ENCODE measurements around the gene PAX8. TPM values are rescaled to one million over a fixed set of nuclear protein-coding genes. Genes with fewer than 3 reads are reported as not detected.

Gene PAX8
- total RNA-seq, 4 donors from 2014 or later, result 0.62 to 2.5 (median 1.1) TPM; not detected in 1

DNA sequence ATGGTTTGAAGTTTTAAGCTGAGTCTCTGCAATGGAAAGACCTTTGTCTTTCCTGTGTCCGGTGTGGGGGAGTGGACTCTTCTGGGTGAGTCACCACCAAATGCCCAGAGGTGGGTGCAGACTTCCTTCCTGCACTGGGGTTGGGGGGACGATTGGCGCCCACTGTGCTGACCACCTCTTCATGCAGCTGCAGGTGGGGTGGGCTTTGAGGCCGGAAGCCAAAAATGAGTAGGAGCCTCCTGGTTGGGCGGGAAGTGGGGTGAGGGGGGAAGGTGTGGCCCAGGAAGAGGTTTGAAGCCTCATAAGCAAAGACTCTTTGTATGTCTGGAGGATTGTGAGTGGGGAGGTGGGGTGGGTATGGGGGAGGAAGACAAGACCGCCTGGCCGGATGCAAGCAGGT lies 27.6 kb downstream of the PAX8 start:
- Histone ChIP-seq H3K9me3 (no peaks in the 10 kb centered on the region), H3K4me3 (no peak overlapping the region), H3K4me1 (peaks cover 0 to 9% (median 0%) of the 10 kb centered on the region in 3 donors), H3K27ac (no peak overlapping the region), H3K27me3 (peaks cover 4% of the 10 kb centered on the region), H3K36me3 (peaks cover 0 to 8% of the 10 kb centered on the region in 2 donors)
- TF ChIP-seq, protein P1, sequence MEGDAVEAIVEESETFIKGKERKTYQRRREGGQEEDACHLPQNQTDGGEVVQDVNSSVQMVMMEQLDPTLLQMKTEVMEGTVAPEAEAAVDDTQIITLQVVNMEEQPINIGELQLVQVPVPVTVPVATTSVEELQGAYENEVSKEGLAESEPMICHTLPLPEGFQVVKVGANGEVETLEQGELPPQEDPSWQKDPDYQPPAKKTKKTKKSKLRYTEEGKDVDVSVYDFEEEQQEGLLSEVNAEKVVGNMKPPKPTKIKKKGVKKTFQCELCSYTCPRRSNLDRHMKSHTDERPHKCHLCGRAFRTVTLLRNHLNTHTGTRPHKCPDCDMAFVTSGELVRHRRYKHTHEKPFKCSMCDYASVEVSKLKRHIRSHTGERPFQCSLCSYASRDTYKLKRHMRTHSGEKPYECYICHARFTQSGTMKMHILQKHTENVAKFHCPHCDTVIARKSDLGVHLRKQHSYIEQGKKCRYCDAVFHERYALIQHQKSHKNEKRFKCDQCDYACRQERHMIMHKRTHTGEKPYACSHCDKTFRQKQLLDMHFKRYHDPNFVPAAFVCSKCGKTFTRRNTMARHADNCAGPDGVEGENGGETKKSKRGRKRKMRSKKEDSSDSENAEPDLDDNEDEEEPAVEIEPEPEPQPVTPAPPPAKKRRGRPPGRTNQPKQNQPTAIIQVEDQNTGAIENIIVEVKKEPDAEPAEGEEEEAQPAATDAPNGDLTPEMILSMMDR (IDR thresholded peaks at IDR 0.05), result no peak
- TF ChIP-seq POLR2AphosphoS5 (IDR thresholded peaks at IDR 0.05), result no peak
- TF ChIP-seq EP300 (IDR thresholded peaks at IDR 0.05), result no peak
- no peak for TF ChIP-seq POLR2A (IDR thresholded peaks at IDR 0.05)
- 94% methylated on average over 6 of the region's 7 CpGs; no CpG with 5 or more reads in 1 of the 2 donors for WGBS, 2 donors (ENCODE audit: low coverage in 1 of 2)
- ATAC-seq, result no peak

DNA sequence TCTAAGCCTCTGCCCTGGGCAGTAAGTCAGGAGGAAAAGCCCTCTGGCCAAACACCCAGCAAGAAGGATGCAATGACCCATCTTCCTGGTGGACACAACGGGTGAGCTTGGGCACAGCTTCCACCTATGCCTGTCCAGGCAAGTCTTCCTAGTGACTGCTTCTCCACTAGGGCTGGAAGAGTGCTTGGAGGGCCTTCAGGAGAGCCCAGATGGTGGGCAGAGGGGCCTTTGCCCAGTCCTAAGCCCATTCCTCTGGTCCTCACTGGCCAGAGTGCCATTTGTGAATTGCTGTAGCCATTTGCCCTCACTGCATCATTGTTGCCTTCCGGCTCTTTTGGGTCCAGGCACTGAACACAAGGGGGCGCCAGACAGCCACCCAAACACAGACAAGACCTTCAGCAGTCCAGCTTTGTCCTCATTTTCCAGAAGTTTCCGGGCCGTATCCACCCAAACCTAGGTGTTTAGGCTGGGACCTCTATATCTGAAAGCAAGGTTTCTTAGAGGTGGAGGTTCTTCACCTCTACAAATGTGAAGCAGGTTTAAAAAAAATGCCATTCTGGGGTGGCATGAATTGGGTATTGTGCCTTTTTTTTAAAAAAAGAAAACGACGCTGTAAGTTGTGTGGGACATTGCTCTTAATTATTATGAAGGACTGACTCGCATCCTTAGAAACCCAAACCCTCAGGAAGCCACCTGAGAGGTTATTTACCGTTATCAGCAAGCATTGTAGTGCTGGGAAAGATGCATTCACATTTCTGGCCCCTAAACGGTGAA lies 29.5 kb downstream of the PAX8 start:
- Histone ChIP-seq H3K4me3 (no peak overlapping the region), H3K36me3 (no peaks in the 10 kb centered on the region), H3K4me1 (peaks cover 0 to 9% (median 0%) of the 10 kb centered on the region in 3 donors), H3K27me3 (peaks cover 4% of the 10 kb centered on the region), H3K27ac (no peak overlapping the region), H3K9me3 (no peaks in the 10 kb centered on the region)
- peak; percentile 74 for ATAC-seq
- 28 to 36% methylated on average over 6 to 10 of the region's 10 CpGs for WGBS, 2 donors (ENCODE audit: low coverage in 1 of 2)
- TF ChIP-seq POLR2A (IDR thresholded peaks at IDR 0.05) (no peak), POLR2AphosphoS5 (IDR thresholded peaks at IDR 0.05) (no peak), EP300 (IDR thresholded peaks at IDR 0.05) (no peak)
- TF ChIP-seq, protein P1 (IDR thresholded peaks at IDR 0.05), result peak in 3 of 4 experiments; percentile 85 to 93 (median 89)

DNA sequence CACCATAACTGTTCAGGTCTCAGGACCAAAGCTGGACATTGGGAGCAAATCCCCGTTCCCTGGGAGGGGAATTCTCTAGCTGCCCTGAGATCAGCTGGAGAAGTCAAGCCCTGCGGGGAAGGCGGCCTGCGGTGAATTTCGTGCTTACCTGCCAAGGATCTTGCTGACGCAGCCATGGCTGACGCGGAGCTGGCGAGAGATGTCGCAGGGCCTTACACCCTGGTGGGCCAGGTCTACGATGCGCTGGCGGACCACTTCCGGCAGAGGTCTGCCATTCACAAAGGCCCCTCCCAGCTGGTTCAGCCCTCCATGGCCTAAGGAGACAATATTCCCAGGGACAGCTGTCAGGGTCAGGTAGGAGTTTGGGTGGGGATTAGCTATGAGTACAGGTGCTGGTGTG lies 32.1 kb downstream of the PAX8 start:
- 75 to 83% methylated on average over 2 to 4 of the region's 14 CpGs for WGBS, 2 donors (ENCODE audit: low coverage in 1 of 2)
- no peak for ATAC-seq
- Histone ChIP-seq H3K27me3 (no peaks in the 10 kb centered on the region), H3K4me1 (peaks cover 0 to 17% (median 2%) of the 10 kb centered on the region in 3 donors), H3K4me3 (no peak overlapping the region), H3K36me3 (no peaks in the 10 kb centered on the region), H3K9me3 (no peaks in the 10 kb centered on the region), H3K27ac (no peak overlapping the region)
- TF ChIP-seq POLR2AphosphoS5 (IDR thresholded peaks at IDR 0.05) (no peak), POLR2A (IDR thresholded peaks at IDR 0.05) (no peak), EP300 (IDR thresholded peaks at IDR 0.05) (no peak)
- TF ChIP-seq, protein P1 (IDR thresholded peaks at IDR 0.05), result no peak

DNA sequence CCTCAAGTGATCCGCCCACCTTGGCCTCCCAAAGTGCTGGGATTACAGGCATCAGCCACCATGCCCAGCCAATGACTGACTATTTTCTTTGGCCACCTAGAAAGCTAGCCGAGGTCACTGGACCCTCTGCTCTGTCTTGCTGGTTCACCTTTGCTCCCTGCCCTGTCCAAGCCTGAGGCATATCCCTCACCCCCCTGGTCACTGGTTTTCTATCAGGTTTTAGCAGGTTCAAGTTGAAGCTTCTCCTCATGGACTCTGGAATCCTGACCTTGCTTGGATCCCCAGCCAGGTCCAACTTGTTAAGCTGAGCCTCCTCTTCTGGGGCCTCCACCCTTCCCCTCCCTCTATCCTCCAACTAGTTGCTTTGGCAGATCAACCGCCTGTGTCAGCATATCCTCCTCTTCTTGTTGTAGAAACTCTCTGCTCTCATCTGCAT lies 33.4 kb downstream of the PAX8 start:
- no peak overlapping the region for H3K4me3 ChIP-seq
- WGBS, 2 donors (ENCODE audit: low coverage in 1 of 2), result 87 to 100% methylated on average over 2 to 3 of the region's 3 CpGs
- no peak for ATAC-seq
- TF ChIP-seq POLR2A (IDR thresholded peaks at IDR 0.05) (no peak), EP300 (IDR thresholded peaks at IDR 0.05) (no peak), POLR2AphosphoS5 (IDR thresholded peaks at IDR 0.05) (no peak)
- TF ChIP-seq, protein P1 (IDR thresholded peaks at IDR 0.05), result no peak
- H3K27ac ChIP-seq, result peak overlapping the region in 1 of 4 donors; percentile 17
- H3K36me3 ChIP-seq, result no peaks in the 10 kb centered on the region
- H3K4me1 ChIP-seq, result peaks cover 0 to 30% (median 13%) of the 10 kb centered on the region in 3 donors
- no peaks in the 10 kb centered on the region for H3K27me3 ChIP-seq
- H3K9me3 ChIP-seq, result no peaks in the 10 kb centered on the region

DNA sequence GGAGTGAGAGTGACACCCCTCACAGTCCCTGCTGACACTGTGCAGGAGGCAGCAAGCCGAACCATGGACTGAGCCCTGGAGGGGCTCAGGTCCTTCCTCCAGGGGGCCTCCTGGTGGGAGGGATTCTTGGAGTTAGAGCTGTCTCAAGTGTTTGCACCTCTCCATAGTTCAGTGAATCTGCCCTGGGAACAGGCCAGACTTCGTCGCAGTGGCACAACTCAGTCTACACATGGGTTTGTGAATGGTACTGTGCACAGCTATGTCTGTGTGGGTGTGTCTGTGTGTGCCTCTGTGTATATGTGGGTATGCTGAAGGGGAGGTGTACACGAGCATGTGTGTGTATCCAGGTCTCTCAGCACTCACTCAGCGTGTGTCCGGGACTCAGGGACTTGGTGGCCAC lies 36.4 kb downstream of the PAX8 start:
- Histone ChIP-seq H3K9me3 (no peaks in the 10 kb centered on the region), H3K4me3 (no peak overlapping the region), H3K27me3 (no peaks in the 10 kb centered on the region), H3K36me3 (no peaks in the 10 kb centered on the region), H3K27ac (peak overlapping the region in 1 of 4 donors; percentile 89), H3K4me1 (peaks cover 0 to 41% (median 19%) of the 10 kb centered on the region in 3 donors)
- no peak for TF ChIP-seq POLR2A (IDR thresholded peaks at IDR 0.05)
- TF ChIP-seq, protein P1 (IDR thresholded peaks at IDR 0.05), result no peak
- TF ChIP-seq EP300 (IDR thresholded peaks at IDR 0.05), result no peak
- TF ChIP-seq POLR2AphosphoS5 (IDR thresholded peaks at IDR 0.05), result no peak
- no peak for ATAC-seq
- 60 to 87% methylated on average over 1 to 3 of the region's 6 CpGs for WGBS, 2 donors (ENCODE audit: low coverage in 1 of 2)

Data from gastroesophageal sphincter (tissue), 4 donors.